Activated gamma-delta T cell treated with anti-CD3 and anti-CD28 coated beads, Interleukin-2, amount 50 U/mL, for 16 hours (primary cell): ENCODE results near the gene PPFIA1.
A peak's percentile ranks its signal among the peaks of the same experiment; 100 is the strongest.

Experiments used
- DNase-seq: peaks from one replicate; pipeline ENCODE4 v3.0.0-alpha.2; 2020; ENCODE audit warnings: low read depth

PPFIA1 gene

DNA sequence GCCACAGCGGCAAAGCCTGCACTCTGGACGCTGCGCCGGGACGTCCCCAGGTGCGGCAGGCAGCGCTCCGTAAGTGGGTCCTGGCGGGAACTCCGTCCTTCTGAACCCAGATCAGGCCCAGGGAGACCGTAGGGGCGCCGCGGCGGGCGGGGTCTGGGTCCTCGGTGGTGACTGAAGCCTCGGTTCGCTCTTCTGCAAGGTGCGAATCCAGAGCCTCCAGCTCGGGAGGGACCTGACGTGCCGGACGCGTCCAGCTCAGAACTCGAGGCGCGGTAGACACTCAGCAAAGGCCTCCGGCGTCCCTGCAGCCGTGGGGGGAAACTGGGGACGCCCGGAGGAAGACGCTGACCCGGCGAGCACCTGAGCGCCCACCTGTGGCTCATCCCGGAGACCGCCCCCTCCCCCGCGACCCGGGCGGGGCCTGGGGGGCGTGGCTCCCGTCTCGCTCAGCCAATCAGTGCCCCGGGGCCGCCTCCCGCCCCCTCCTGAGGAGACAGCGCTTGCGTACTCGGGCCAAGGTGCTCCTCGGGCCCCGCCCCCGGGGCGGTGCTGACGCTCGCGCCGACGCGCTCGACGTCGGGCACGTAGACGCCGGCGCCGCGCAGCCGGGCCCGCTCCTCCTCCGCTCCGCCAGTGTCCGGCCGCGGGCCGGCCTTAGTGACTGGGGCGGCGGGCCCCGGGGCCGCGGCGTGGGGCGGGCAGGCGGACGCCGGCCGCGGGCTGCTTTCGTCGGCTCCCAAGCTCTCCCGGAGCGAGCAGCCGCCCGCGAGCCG lies at the start of gene PPFIA1:
Gene PPFIA1, plus strand, starts transcription at position 587 of the 773 bp plus-strand sequence. CDS start 1,483 bp downstream, outside the sequence.
- peak; percentile 93 for DNase-seq

DNA sequence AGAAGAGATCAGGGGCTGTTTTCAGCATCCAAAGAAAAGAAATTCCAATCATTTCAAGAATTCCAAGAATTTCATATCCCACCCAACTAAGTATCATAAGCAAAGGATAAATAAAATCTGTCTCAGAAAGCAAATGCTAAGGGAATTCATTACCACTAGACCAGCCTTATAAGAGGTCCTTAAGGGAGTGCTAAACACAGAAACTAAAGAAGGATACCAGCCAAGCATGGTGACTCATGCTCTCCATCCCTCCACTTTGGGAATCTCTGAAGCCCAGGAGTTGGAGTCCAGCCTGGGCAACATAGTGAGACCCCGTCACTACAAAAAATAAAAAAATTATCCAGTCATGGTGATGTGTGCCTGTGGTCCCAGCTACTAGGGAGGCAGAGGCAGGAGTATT lies 49.6 kb upstream of the PPFIA1 start:
- DNase-seq, result no peak

DNA sequence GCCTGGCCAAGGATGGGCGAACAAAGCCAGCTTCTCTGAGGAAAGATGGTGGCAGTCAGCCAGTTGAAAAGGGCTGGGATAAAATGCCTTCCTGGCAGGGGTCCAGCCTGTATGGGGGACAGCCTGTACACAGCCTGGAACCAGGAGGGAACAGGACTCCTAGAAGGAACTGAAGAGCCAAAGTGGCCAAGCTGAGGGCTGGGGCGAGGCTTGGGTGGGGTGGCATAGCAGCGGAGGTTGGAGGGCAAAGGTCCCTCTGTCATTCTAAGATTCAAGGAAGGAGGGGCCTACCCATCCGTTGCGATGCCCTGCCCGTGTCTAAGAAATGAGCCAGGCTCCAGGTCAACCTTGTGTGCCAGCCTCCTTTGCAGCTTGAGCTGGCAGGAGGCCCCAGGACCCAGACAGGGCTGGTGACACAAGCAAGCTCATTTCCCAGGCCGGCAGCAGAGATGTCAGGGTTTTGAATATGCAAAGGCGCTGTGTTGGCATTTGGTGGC lies 44.8 kb upstream of the PPFIA1 start:
- DNase-seq, result no peak

DNA sequence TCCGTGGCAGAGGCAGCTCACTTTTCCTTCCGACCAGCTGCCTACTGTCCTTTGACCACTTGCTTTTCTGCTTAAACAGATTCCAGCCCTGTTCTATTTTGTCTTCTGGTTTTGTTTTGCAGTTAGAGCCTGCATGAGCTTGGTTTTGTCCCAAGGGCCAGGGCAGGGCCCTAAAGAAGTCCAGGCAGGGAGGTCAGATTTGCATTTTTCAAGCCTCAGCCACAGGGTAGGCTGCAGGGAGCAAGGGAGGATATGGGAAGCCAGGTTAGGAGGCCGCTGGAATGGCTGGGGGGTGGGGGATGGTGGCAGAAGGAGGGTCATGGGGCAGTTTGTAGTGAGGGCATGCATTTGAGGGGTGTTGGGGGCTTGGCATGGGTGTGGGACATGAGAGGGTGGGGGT lies 44.3 kb upstream of the PPFIA1 start:
- no peak for DNase-seq

DNA sequence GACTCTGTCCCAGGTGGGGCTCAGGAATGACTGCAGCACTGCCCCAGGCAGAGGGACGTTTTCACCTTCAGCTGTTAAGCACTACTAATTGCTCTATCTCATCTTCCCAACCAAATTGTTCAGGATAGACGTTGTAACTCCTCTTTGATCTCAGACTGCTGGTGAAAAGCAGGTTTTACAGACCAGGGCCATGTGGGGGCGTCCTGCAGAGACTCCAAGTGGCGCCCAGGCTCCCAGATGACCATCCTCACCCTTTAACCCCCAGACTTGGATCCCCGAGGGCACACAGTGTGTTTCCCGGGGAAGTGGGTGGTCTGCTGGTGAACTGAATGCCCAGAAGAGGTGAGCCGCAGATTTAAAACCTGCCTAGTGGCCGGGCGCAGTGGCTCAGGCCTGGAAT lies 43.5 kb upstream of the PPFIA1 start:
- no peak for DNase-seq

DNA sequence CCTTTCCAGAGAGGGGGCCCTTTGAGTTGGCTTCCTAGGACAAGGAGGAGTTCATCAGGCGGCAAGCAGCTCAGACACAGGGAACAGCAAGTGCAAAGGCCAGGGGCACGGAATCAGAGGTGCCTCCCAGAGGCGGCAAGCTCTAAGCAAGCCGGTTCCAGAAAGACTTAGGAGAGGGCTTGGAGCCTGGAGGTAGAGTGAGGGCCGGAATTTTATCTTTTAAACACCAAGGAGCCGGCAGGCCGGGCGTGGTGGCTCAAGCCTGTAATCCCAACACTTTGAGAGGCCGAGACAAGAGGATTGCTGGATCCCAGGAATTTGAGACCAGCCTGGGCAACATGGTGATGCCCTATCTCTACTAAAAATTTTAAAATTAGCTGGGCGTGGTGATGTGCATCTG lies 40.8 kb upstream of the PPFIA1 start:
- no peak for DNase-seq

DNA sequence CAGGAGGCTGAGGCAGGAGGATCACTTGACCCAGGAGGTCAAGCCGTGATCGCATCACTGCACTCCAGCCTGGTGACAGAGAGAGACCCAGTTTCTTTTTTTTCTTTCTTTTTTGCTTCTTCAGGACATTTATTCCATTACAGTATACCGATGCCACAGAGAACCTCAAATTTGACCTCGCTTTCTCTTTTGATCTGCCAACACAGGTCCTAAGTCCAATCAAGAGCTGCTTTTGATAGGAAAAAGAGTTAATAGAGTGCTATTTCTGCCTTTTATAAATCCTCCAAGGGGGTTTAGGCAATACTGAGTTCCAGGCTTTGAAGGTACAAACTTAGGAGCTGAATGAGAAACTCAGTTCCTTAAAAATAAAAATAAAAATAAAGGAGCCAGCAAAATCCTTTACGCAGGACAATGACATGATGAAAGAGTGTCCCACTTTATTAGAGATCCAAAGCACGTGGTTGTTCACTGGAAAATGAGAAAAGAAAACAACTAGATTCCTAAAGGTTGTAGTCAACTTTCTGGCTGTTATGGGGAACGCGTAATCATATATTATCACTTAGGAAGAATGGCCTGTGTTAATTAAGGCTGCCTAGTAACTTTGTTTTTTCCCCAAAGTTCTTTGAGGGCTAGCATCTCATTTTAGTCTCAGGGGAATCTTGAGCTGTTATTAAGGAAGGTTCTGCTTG lies 40.2 kb upstream of the PPFIA1 start:
- no peak for DNase-seq

DNA sequence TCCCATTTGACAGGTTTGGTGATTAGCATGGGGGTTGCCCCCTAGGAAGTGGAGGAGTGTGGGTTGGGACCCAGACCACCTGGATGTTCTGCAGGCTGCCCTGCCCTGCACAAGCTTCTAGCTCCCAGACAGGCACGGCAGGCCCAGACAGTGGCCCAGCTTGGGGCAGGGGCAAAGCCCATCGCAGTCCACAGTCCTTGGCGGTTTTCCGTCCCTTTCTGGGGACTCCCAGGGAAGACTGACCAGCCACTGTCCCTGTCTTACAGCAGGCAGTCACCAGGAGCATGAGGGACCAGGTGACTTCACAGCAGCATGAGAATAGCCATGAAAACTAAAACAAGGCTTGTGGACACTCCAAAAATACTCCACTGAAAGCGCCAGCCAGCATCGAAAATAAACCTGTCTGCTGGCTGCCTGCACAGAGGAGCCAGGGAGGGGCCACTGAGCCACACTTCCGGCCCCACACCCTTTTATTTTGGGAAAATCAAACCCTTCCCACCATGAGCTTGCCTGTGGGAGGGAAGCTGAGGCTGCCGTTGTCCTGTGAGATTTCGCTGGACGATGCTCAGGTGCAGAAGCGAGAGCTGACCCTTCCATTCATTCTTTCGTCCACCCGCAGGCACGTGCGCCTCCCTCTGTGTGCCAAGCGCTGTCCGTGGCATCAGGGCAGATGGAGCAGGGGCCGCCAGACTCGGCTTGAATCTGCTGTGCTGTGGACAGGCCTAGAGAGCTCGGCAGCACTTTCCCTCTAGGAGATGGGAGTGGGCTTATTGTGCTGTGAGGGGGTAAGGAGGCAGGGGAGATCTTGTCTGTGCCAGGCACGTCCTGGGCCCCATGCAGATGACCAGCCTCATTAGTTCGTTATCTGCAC lies 39.4 kb upstream of the PPFIA1 start:
- no peak for DNase-seq

DNA sequence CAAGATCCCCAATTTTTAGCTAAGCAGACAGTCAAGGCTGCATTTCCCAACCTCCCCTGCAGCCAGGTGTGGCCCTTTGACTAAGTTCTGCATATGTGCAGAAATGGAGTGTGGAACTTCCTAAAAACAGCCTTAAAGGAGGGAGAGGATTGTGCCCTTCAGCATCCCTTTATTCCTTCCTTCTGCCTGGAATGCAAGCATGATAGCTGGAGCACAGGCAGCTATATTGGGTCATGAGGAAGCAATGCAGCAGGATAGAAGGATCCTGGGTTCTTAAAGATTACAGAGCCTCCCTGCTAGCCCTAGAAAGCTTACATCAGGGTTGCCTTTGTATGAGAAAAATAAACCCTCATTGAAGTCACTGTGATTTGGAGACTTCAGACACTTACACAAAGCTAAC lies 37.5 kb upstream of the PPFIA1 start:
- no peak for DNase-seq

DNA sequence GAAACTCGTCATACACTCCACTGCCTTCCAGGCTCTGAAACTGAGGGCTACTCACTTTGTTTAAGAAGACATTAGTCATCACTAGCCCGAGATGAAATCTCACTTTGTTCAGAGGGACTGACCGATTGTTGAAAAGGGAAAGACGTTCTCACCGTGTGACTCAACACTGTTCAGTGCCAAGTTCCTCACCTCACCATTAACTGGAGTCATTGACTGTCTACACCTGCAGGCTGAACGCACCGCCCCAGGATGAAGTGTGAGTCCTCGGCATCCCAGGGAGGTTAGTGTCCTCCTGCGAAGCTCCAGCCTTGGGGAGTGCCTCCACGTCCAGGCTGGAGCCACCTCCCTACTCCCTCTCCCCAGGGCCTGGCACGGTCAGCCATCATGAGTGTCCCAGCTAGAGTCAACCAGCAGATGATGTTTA lies 37.0 kb upstream of the PPFIA1 start:
- DNase-seq, result no peak

DNA sequence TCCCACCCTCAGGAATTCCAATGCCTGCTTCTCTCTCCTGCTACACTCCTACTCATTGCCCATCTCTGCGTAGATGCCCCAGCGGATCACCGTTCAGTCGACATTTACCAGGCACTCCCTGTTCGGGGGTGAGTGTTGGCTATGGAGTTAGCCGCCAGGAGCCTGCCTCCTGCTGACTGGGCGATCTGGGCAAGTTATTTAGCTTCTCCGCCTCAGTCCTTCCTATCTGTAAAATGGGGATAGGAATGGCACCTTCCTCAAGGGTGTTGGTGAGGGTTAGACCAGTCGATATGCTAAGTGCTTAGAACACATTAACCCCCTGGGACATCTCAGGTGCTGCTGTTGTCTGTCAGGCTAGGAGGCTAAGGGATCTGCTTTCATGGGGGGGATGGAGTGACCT lies 36.5 kb upstream of the PPFIA1 start:
- no peak for DNase-seq

DNA sequence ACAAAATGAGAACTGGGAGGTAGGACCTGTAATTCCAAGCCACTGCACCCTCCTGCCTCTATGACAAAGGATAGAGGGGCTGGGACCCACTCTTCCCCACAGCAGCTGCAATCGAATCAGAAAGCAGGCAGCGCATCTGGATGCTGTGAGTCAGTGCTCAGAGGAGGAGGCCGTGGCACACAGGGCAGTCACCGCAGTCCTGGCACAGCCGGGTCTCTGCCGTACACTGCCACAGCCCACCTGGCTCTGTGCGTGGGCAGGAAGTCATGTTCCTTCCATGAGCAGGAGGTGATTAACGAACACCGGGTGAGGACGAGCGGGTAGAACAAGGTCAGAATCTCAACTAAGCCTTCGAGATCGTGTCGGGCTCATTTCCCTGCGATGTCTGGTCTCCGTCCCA lies 30.2 kb upstream of the PPFIA1 start:
- no peak for DNase-seq

DNA sequence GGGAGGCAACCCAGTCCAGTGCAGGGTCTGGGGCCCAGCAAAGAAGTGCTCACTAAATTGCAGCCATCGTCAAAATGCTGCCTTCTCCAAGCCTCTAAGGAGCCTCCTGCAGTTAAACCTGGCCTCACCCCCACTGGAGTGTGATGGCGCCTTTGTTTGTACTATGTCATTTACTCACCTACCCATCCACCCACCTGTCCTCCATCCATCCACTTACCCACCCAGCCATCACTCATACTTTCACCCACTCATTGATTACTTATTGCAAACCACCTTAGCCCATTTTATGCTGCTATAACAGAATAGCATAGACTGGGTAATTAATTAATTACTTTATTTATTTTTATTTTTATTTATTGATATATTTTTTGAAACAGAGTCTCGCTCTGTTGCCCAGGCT lies 28.8 kb upstream of the PPFIA1 start:
- no peak for DNase-seq

DNA sequence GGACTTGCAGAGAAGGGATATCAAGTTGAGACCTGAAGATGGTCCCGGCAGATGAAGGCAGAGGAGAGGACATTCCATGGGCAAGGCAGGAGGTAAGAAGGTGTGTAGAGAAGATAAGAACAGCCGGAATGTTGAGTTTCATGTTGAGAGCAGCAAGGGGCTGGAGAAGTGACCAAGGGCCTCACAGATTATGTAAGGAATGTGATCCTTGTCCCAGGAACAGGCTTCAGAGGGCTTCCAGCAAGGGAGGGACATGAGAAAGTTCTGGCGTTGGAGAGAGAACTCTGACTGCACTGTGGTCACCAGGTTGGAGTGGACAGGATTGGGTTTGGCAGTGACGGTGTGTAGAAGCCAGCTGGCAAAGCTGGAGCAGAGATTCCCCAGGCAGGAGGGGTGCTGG lies 27.6 kb upstream of the PPFIA1 start:
- no peak for DNase-seq

DNA sequence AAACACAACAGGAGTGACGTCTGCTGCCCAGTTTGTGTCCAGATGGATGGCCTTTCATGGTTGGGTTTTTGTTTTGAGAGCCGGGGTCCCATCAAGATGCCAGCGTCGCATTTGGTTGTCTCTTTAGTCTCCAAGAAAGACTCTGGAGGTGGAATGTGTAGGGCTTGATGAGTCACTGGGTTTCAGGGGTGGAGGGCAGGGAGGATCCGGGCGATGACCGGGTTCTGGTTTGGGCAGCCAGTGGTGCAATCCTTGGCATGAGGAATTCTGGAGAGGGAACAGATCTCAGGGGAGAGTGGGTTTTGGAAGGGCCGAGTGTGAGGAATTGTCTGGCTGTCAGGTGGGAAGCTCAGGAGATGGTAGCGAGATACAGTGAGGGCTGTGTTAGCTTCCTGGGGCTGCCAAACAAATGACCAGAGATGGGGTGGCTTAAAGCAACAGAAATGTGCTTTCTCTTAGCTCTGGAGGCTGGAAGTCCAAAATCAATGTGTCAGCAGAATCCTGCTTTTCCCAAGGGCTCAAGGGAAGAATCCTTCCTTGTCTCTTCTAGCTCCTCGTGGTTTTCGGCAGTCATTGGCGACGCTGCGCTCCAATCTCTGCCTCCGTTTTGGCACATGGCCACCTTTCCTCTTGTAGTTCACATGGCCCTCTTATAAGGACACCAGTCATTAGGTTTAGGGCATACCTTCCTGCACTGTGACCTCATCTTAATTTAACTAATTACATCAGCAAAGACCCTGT lies 26.4 kb upstream of the PPFIA1 start:
- DNase-seq, result no peak

DNA sequence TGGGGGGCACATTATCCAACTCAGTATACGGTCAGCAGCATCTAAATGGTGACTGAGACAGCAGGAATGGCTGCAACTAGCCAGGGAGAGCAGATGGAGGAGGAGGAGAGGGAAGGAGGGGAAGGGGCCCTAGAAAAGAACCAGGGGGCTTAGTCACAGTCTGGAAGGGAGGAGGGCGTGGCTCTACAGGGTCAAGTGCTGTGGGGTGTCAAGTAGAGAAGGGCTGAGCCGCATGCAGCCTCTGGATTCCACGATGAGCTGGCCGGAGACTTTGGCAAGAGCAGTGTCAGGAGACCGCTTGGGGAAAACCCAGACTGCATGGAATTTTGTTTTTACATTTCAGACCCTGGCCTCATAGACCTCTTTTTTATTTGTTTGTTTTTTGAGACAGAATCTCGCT lies 25.8 kb upstream of the PPFIA1 start:
- DNase-seq, result no peak

DNA sequence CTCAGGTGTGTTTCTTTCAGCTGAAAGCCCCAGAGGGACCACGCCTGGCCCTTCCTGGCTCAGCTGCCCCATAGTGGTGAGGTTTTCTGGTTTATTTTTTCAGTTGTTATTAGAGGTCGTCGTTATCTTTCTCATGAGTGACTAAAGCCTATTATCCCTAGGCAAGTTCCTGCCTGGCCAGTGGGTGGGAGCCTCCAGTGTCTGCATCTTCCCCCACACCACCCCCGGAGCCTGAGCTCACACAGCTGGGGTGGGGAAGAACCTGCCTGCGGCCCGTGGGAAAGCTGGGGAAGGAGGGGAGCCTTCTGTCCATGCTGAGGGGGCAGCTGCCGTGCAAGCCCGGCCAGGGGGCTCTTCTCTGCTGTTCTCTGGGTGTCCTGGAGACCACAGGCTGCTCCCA lies 24.3 kb upstream of the PPFIA1 start:
- no peak for DNase-seq

DNA sequence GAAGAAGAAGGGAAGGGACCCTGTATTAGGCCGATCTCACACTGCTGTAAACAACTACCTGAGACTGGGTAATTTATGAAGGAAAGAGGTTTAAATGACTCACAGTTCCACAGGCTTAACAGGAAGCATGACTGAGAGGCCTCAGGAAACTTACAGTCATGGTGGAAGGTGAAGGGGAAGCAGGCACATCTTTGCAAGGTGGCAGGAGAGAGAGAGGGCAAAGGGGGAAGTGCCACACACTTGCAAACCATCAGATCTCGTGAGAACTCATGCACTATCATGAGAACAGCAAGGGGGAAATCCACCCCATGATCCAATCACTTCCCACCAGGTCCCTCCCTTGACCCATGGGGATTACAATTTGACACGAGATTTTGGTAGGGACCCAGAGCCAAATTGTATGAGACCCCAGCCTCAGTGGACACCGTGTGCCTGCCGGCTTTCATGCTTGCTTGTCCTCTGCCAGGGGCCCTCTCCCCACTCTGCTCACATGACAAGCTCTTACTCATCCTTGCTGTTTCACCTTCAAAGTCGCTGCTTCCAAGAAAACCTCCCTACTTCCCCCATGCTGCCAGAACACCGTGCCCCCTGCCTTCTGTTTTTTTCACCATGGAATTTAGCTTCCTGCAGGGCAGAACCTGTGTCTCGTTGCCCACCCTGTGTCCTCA lies 23.3 kb upstream of the PPFIA1 start:
- DNase-seq, result no peak

DNA sequence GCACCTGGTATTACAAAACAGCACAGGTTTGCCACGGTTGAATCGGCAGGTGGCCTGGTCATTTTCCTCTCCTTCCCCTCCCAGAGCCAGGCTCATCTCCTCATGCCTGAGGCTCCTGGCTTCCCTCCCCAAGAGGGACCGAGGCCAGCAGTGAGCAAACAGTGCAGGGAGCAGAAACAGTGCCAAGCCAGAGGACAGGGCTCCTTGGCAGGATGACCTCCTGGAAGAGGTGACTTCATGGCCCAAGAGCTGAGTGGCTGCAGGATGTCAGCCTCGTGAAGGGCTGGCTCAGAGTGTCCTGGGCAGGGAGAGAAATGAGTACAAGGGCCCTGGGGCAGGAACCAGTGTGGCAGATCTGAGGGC lies 22.8 kb upstream of the PPFIA1 start:
- no peak for DNase-seq

DNA sequence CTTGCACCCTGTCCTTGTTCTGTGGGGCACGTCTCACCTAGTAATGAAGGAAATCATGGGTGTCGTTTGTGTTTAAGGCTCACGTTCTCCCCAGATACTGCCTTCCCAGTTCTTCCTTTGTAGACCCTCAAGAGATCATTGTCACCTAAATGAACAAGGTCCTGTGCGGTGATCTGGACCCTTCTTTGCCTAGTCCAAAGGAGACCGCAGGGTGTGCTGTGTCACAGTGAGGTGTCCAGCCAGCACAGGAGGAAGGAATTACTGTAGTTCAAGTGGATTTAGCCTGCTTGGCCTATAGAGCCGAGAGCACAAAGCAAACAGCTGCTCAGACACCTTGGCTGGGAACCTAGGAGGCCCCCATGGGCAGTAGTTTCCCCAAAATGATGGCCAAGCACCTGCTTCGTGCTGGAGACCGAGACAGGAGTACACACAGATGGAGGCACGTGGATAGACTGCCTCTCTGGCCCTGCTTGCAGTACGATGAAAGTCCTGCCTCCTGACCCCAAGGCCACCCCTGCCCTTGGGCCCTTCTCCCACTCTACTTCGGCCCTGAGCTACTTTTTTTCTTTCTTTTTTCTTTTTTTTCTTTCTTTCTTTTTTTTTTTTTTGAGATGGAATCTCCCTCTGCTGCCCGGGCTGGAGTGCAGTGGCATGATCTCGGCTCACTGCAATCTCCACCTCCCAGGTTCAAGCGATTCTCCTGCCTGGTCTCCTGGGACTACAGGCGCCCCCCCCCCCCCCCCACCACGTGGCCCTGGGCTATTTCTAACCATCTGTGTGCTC lies 19.4 kb upstream of the PPFIA1 start:
- DNase-seq, result no peak
